KMS-11 (cell line): Measurements from ENCODE around the gene NRG3.
A peak's percentile ranks its signal among the peaks of the same experiment; 100 is the strongest.

Experiments used
- H2AFZ ChIP-seq: fragments of 200-600 bp; sonication (generic); 2 replicates; pipeline ENCODE4 v1.6.1; 2016; ENCODE audit warnings: antibody characterized with exemption, mixed run types, low read depth
- H3K27ac ChIP-seq: fragments of 200-600 bp; sonication (generic); 2 replicates; pipeline ENCODE4 v1.6.1; 2016; ENCODE audit warnings: mild to moderate bottlenecking, mixed run types
- H3K27me3 ChIP-seq: fragments of 200-600 bp; sonication (generic); 2 replicates; pipeline ENCODE4 v1.6.1; 2017; ENCODE audit warnings: mild to moderate bottlenecking, low read depth, mixed run types, moderate library complexity; ENCODE audit not compliant: insufficient read depth
- H3K36me3 ChIP-seq: fragments of 200-600 bp; sonication (generic); 2 replicates; pipeline ENCODE4 v1.6.1; 2017; ENCODE audit warnings: mild to moderate bottlenecking, mixed run types; ENCODE audit not compliant: insufficient read depth
- H3K4me1 ChIP-seq: fragments of 200-600 bp; sonication (generic); 2 replicates; pipeline ENCODE4 v1.6.1; 2016; ENCODE audit warnings: mild to moderate bottlenecking, low read depth, mixed run types; ENCODE audit not compliant: poor library complexity, severe bottlenecking
- H3K4me2 ChIP-seq: fragments of 200-600 bp; sonication (generic); 2 replicates; pipeline ENCODE4 v1.7.0; 2016; ENCODE audit warnings: mild to moderate bottlenecking, mixed run types
- H3K4me3 ChIP-seq: fragments of 200-600 bp; sonication (generic); IDR thresholded peaks from 2 replicates; pipeline ENCODE4 v1.6.1; 2017; ENCODE audit warnings: low read depth, low read length, mixed read lengths; ENCODE audit not compliant: insufficient read depth
- H3K79me2 ChIP-seq: fragments of 200-600 bp; sonication (generic); 2 replicates; pipeline ENCODE4 v1.6.1; 2016; ENCODE audit warnings: low read depth, mixed run types; ENCODE audit not compliant: insufficient read depth
- H3K9ac ChIP-seq: fragments of 200-600 bp; sonication (generic); 2 replicates; pipeline ENCODE4 v1.6.1; 2016; ENCODE audit warnings: mild to moderate bottlenecking, mixed run types
- H4K20me1 ChIP-seq: fragments of 200-600 bp; sonication (generic); 2 replicates; pipeline ENCODE4 v1.6.1; 2016; ENCODE audit warnings: mild to moderate bottlenecking, mixed run types; ENCODE audit not compliant: insufficient read depth
- TF ChIP-seq, protein P1 (sequence below): fragments of 200-600 bp; sonication (generic); conservative IDR thresholded peaks from 2 replicates; pipeline ENCODE4 v1.6.1; 2017; ENCODE audit warnings: low read depth, mild to moderate bottlenecking, antibody characterized with exemption, low read length, moderate library complexity, mixed read lengths

Gene NRG3

DNA sequence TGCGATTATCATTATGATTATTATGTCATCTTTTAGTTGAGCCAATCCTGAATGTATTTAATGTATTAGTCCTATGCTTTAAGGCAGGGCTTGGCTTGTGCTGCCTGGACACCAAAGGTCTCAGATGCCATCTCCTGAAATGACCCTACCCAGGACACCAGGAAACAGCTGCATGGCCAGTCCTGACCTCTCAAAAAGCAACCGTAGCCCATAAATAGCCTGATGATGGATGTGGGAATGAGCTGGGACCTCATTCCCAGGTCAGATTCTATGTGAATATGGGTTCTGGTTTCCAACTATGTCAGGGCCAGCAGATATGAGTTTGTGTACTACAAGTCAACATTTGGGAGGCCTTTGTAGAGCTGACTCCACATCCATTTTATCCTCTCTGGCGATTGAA, 438.4 kb downstream of the NRG3 start:
- no peak overlapping the region for H3K4me3 ChIP-seq
- H3K36me3 ChIP-seq: no peaks in the 10 kb centered on the region
- H2AFZ ChIP-seq: no peak overlapping the region
- peaks cover 4% of the 10 kb centered on the region for H3K4me1 ChIP-seq
- H3K79me2 ChIP-seq: no peaks in the 10 kb centered on the region
- no peaks in the 10 kb centered on the region for H4K20me1 ChIP-seq
- H3K9ac ChIP-seq: no peak overlapping the region
- no peak overlapping the region for H3K4me2 ChIP-seq
- H3K27ac ChIP-seq: no peak overlapping the region
- TF ChIP-seq, protein P1, sequence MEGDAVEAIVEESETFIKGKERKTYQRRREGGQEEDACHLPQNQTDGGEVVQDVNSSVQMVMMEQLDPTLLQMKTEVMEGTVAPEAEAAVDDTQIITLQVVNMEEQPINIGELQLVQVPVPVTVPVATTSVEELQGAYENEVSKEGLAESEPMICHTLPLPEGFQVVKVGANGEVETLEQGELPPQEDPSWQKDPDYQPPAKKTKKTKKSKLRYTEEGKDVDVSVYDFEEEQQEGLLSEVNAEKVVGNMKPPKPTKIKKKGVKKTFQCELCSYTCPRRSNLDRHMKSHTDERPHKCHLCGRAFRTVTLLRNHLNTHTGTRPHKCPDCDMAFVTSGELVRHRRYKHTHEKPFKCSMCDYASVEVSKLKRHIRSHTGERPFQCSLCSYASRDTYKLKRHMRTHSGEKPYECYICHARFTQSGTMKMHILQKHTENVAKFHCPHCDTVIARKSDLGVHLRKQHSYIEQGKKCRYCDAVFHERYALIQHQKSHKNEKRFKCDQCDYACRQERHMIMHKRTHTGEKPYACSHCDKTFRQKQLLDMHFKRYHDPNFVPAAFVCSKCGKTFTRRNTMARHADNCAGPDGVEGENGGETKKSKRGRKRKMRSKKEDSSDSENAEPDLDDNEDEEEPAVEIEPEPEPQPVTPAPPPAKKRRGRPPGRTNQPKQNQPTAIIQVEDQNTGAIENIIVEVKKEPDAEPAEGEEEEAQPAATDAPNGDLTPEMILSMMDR: no peak
- no peaks in the 10 kb centered on the region for H3K27me3 ChIP-seq

DNA sequence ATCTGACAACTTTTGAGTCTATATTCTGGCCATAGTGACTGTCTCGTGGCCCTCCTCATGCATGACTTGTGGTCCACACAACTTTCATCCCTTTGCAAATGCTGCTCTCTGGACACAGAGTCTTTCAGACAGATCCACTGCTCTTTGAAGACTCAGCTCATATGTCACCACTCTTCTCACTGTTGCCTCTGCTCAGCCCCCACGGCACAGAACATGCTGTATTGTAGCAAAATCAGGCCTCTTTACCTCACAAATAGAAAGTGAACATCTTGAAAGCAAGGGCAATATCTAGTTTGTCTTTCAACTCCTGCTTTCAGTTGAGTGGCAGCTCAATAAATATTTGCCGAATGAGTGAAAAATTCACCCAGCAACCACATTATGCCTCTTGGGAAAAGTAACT, 443.5 kb downstream of the NRG3 start:
- Histone ChIP-seq H3K9ac (no peak overlapping the region), H3K27ac (no peak overlapping the region), H4K20me1 (no peaks in the 10 kb centered on the region), H3K4me3 (no peak overlapping the region), H3K36me3 (no peaks in the 10 kb centered on the region), H2AFZ (no peak overlapping the region), H3K79me2 (no peaks in the 10 kb centered on the region), H3K4me2 (no peak overlapping the region; the same call in 1 of the 2 replicates), H3K4me1 (peaks cover 19% of the 10 kb centered on the region), H3K27me3 (no peaks in the 10 kb centered on the region)
- TF ChIP-seq, protein P1: no peak

DNA sequence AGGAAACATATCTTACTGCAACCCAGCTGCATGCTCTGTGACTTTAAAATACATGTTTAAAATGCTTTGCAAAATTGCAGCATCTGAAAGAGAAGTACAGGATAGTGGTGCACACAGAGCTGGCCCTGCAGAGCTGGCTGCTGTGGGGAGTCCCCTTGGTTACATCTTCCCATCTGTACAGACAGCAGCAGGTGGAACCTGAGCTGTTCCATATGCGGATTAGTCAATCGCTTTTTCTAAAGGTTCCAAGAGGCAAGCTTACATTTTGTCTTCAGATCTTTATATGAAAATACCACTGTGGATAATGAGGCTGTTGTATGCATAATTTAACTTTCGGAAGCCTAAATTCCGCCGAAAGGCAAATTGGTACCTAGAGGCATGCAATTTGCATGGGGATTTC, 444.1 kb downstream of the NRG3 start:
- Histone ChIP-seq H2AFZ (no peak overlapping the region), H3K4me1 (peaks cover 19% of the 10 kb centered on the region), H3K4me2 (no peak overlapping the region; the same call in 1 of the 2 replicates), H3K79me2 (no peaks in the 10 kb centered on the region), H3K36me3 (no peaks in the 10 kb centered on the region), H4K20me1 (no peaks in the 10 kb centered on the region), H3K4me3 (no peak overlapping the region), H3K27ac (no peak overlapping the region), H3K9ac (no peak overlapping the region), H3K27me3 (no peaks in the 10 kb centered on the region)
- TF ChIP-seq, protein P1: no peak

DNA sequence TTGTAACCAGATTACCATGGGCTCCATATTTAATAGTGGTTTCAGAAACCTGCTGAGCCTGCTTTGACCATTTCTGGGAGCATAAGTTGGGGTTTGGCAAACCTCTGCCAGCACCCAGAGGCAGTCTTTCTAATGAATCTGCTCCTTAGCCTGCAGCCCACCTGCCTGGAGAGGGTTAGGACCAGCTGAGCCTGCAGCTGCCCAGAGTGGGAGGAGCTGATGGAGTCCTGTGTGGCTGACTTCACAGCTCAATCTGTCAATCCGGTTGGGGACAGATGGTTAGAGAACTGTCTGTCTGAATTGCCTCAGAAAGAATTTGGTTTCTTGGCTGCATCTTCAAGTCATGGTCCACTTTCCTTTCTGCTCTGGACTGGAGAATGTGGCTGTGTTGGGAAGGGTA, 444.6 kb downstream of the NRG3 start:
- TF ChIP-seq, protein P1: no peak
- no peaks in the 10 kb centered on the region for H3K79me2 ChIP-seq
- no peaks in the 10 kb centered on the region for H3K36me3 ChIP-seq
- H4K20me1 ChIP-seq: no peaks in the 10 kb centered on the region
- no peak overlapping the region for H3K27ac ChIP-seq
- H3K9ac ChIP-seq: no peak overlapping the region
- peaks cover 19% of the 10 kb centered on the region for H3K4me1 ChIP-seq
- 0 out of 2 replicates have a peak overlapping the region, but pooled peaks have one; percentile 13 for H3K4me2 ChIP-seq
- no peaks in the 10 kb centered on the region for H3K27me3 ChIP-seq
- no peak overlapping the region for H2AFZ ChIP-seq
- no peak overlapping the region for H3K4me3 ChIP-seq

DNA sequence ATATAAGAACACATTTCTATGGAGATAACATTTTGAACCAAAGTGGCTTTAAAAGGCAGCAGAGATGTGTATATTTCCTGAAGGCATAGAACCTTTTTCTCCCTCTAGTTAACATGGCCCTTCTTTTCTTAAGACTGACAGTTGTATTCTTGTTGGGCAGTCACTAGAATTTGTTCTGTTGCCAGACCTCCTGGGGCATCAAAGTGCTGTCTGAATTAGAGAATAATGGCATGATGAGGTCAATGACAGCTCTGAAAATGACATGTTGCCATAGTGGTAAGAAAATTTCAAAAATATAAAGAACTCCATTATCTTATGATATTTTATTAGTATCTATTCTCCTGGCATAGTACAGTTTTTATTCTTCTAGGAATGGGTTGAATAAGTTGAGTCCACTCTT, 446.7 kb downstream of the NRG3 start:
- Histone ChIP-seq H4K20me1 (no peaks in the 10 kb centered on the region), H3K4me1 (peaks cover 19% of the 10 kb centered on the region), H3K4me2 (no peak overlapping the region), H3K4me3 (no peak overlapping the region), H3K9ac (no peak overlapping the region), H2AFZ (no peak overlapping the region), H3K79me2 (no peaks in the 10 kb centered on the region), H3K27me3 (no peaks in the 10 kb centered on the region), H3K27ac (no peak overlapping the region), H3K36me3 (no peaks in the 10 kb centered on the region)
- TF ChIP-seq, protein P1: no peak
